ENCODE results near the gene PIP5K1B.
"Not testable (repeated sequence)": the region's sequence is repeated elsewhere in the genome, so short reads cannot be mapped to it uniquely, and the experiment has no call there.

The PIP5K1B gene

DNA sequence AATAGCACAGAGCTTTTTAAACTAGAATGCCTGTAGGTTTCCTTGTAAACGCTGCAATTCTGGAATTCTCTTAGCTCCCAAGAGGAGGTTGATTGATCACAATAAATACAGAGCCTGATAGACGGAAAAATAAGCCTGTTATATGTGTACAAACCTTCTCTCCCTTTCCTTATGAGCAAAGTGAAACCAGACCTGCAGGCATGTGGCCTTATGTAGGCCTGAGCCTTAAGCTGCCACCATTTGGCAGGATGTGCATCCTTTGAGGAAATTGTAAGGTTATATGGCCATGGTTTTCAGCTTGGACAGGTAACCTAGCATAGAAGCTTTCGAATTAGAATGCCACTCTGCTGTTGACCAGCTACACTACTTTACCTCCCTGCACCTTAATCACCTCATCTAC lies 259.7 kb downstream of the PIP5K1B start:
- no peak for DNase-seq

DNA sequence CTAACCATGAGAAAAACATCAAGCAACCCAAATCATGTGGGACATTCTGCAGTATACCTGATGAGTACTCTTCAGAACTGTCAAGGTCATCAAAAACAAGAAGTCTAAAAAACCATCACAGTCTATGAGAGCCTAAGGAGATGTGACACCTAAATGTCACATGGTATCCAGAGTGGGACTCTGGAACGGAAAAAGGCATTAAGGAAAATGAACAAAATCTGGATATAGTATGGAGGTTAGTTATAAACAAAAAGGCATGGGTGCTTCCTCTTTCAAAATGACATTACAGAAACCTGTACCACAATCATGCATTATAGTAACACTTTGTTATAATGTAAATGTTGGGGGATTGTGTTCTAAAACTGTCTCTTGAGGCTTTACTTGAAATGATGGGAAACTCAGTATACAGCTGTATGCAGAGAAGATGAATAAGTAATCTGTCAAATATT lies 261.5 kb downstream of the PIP5K1B start:
- DNase-seq, result no peak

DNA sequence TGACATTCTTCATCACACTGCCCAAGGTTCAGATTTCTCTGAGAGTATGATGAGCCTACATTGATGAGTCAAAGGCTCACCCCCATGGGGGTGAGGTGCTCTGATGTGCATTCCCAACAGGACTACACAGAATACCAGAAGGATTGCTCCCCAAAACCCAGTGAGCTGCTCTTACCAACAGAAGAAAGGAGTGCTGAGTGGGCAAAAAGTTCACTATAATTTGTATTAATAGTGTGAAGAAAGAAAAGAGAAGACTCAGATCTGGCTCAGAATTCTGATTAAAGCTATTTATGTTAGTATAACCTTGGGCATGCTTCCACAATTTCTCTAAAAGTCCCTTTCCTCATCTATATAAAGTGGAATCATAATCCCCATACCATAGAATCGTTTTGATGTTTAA lies 262.8 kb downstream of the PIP5K1B start:
- DNase-seq, result no peak

DNA sequence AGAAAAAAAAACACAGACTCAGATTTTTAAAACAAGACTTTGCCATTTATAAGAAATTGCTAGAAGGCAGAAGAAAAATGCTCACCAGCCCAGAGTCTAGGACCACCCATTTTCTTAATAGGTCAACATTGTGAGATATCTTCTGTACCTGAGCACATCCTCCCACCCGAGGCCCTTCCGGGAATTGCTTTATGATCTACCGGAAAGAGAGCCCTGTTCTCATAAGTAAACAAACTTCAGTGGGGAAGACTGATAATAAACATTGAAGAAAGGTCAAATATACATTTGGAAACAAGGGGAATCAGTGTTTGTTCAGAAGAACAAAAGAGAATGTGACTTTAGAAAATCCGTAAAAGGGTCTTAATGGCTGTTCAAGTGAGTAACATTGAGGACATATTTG lies 264.5 kb downstream of the PIP5K1B start:
- DNase-seq, result no peak

DNA sequence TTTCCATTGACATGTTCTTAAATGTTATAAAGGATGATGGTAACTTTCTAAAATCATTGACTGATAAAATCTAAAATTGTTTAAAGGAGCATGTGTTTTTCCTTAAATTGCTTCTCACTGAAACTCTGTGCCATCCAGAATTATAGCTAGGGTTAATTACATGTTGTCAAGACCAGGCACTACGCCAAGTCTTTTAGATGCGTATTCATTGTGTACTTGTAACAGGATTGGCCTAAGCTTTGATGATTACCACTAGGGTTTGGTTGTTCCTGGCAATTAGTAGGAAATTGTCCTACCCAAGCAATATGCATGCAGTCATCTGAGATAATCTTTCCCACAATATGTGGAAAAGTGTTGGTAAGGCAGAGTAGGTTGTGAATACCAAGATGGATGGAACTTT lies 265.1 kb downstream of the PIP5K1B start:
- no peak for DNase-seq

DNA sequence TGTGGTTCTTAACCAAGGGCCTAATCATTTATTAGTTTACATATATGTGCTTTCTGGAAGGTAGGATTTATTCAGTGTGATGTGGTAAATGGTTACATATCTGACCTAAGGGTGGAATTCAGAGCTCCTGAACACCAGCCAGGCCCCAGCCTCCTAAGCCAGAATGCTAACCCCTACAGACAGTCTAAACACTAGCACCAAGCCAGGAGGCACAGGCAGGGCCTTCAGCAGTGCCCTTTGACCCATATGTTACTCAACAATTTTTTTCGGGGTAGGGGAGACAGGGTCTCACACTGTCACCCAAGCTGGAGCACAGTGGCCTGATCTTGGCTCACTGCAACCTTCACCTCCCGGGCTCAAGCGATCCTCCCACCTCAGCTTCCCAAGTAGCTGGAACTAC lies 268.6 kb downstream of the PIP5K1B start:
- no peak for DNase-seq

DNA sequence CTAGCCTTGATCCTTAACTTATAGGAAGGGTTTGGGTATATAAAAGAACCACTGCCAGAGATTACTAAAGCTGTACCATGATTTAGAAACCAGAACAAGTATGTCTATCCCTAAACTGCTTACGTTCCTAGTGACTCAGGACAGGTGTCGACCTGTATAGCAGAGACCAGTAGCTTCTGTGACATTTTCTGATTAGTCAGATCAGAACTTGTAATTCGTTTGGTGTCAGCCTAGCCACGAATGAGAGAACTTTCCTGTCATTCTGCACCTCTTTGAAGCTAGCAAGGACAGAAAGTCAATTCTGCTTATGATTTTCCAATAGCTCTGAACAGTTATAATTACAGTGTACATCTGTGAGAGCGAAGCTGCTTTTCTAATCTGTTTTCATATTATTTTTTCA lies 269.4 kb downstream of the PIP5K1B start:
- DNase-seq, result no peak

DNA sequence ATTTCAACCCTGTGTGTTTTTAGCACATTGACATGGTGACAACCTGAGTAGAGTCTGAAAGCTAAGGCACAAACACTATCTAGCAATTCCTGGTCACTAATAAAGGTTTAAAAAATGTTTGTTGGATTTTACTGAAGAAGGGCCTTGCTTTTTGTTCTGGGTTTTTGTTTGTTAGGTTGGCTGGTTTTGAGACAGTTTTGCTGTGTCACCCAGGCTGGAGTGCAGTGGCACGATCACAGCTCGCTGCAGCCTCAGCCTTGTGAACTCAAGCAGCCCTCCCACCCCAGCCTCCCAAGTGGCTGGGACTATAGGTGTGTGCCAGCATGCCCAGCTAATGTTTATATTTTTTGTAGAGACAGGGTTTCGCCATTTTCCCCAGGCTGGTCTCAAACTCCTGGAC lies 269.9 kb downstream of the PIP5K1B start:
- no peak for DNase-seq

DNA sequence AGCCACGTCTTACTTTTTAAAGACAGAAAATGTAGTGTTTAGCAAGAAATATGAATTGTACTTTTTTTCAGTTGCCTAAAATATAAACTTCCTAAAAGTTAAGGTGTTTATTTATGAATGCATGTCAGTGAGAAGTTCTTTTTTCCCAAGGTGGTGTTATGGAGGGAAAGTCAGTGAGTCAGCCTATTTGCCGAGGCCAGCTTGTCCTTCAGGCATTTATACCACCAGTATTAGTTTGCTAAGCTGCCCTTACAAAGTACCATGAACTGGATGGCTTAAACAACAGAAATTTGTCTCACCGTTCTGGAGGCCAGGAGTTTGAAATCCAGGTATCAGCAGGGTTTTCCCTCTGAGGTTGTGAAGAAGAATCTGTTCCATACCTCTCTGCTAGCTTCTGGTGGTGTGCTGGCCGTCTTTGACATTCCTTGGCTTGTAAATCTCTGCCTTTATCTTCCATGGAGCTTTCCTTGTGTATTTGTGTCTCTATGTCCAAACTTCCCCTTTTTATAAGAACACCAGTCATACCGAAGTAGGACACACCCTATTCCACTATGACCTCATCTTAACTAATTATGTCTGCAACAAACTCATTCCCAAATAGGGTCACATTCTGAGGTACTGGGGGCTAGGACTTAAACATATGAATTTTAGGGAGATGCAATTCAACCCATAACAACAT lies 270.5 kb downstream of the PIP5K1B start:
- no peak for DNase-seq

DNA sequence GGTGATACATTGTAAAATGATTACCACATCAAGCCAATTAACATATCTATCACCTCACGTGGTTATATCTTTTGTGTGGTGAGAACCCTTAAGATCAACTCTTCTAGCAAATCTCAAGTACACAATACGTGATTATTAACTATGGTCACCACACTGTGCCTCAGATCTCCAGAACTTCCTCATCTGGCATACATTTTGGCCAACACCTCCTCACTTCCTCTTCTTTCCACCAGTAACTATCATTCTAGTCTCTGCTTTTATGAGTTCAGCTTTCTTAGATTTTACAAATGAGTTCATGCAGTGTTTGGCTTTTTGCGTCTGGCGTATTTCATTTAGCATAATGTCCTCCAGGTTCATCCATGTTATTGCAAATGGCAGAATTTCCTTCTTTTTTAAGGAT lies 273.0 kb downstream of the PIP5K1B start:
- no peak for DNase-seq

DNA sequence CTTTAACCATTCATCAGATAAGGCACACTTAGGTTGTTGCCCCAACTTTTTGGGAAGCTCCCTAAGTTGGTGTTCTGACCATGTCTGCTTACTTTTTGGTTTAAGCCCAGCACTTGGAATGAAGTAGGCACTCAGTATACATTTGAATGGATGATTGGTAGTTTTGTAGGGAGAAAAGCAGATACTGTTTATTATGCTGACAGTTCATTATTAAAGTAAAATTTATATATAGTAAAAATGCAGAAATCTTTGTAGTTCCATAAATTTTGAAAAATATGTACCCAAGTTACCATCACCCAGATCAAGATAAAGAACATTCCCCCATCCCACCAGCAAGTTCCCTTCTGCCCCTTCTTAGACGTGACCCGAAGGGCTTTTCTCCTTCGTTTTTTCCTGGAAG lies 273.5 kb downstream of the PIP5K1B start:
- no peak for DNase-seq

DNA sequence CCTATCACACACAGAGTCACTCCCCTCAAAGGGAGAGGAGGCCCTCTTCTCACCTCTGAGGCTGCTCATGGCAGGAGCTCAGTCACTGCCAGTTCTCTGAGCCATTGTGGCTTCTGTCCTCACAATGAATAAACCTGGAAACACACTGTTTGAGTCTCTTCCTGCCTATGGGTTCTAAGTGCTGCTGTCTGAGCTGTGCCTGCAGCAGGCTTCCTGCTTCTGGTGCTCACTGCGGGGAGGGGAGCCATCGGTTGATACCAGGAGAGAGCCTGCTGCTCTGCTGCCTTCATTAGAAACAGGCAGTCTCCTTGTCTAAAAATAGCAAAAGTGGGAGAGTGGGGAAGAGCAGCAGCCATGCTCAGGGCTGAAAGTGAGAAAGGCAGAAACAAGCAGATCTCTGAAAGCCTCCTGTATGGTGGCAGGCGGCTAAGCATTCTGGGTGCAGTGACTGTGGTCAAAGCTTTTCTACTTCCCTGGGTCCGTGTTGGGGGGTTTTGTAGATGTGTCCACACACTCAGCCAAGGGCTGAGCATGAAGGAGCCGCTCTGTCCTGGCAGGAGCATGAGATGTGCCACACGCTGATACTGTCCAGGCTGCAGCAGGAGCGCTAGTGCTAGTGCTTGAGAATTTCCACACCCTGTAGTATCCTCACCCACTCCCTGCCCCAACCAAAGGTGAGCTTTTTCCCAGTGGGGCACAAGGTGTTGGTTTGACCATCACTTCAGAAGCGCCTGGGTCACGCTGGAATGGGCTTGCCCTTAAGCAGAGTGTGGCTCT lies 274.7 kb downstream of the PIP5K1B start:
- no peak for DNase-seq

DNA sequence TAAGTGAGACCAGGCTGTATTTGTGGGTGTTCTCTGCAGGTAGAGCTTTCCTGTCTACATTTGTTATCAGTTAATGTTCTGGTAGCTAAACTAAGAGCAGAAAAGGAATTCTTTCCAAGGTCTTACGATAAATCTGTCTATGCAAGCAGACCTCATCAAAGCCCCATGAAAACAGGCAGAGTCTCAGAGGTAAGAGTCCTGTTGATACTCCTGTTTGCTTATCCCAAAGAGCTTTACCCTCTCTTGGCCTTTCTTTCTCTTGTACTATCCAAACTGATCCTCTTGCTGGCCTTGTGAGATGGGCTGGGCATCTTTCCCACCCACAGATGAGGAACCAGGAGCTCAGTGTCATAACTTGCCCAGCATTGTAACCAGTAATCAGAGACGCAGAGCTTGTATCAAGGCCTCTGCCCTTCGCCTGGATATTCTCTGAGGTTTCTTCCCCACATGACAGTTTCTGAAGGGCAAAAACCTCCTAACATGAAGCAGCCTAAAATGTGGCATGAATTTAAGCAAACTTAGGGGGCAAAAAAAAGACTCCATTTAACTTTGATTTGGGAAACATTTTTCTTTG lies 275.4 kb downstream of the PIP5K1B start:
- DNase-seq, result no peak

DNA sequence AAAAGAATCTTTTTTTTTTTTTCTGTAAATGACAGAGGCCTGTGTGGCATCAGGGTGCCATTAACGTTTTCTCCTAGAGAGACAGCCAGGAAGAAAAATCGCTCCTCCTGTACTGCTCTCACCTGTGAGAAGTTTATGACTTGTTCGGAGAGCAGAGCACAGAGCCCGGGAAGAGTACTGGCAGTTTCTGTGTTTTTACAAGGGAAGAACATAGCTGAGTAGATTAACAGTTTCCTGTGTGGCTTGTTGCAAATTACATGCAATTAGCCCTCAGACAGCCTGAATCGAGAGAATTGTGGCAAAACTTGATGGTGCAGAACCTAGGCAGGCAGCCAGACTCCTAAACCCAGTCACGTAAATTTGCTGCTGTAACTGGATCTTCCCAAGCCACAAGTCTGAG lies 276.7 kb downstream of the PIP5K1B start:
- DNase-seq, result no peak

DNA sequence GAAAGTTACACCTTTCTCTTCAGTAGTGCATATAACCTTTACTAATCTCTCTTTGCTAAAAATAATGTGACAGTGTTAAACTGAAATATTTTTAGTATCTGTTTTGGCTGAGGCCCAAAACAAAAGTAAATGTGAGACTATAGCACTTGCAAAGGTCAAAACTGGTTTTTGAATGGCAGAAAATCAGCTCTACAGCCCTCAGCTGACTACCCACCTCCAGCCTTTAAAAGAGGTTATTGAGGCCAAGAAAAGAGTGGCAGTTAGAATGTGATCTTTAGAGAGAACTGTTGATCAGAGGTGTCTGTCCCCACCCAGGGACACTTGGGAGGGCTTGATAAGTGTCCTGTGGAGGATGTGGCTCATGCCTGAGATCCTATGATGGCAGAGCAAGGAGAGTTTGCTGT lies 278.0 kb downstream of the PIP5K1B start:
- DNase-seq, result no peak

DNA sequence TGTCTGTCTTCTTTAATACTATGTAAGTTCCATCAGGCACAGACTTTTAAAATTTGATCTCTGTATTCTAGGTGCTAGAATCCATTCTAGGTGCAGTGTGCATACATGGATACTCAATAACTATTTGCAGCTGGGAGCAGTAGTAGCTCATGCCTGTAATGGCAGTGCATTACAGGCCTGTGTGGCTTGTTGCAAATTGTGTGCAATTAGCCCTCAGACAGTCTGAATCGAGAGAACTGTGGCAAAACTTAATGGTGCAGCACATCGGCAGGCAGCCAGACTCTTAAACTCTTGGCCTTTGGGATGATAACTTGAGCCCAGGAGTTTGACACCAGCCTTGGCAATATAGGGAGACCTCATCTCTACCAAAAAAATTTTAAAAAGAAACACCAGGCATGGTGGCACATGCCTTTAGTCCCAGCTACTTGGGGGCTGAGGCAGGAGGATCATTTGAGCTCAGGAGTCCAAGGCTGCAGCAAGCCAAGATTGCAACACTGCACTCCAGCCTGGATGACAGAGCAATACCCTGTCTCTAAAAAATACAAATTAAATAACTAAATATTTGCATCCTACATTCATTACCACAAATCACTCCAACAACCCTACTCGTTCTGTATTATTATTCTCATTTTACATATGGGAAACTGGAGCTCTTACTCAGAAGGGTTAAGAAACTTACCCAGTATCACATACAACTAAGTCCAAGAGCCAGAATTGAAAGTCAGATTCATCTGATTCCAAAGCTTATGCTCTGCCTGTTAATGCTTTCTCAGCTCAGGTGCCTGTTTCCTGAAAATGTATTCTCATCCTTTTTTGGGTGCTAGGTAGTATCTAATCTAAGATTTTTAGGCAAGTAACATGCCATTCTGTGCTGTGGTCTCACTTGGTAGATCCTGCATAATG lies 278.7 kb downstream of the PIP5K1B start:
- no peak for DNase-seq

DNA sequence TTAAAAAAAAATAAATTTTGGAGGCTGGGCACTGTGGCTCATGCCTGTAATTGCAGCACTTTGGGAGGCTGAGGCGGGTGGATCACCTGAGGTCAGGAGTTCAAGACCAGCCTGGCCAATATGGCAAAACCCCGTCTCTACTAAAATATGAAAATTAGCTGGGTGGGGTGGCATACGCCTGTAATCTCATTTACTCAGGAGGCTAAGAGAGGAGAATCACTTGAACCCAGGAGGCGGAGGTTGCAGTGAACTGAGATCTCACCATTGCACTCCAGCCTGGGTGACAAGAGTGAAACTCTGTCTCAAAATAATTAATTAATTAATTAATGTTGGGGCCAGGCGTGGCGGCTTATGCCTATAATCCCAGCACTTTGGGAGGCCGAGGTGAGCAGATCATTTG lies 281.9 kb downstream of the PIP5K1B start:
- not testable (repeated sequence) for DNase-seq

DNA sequence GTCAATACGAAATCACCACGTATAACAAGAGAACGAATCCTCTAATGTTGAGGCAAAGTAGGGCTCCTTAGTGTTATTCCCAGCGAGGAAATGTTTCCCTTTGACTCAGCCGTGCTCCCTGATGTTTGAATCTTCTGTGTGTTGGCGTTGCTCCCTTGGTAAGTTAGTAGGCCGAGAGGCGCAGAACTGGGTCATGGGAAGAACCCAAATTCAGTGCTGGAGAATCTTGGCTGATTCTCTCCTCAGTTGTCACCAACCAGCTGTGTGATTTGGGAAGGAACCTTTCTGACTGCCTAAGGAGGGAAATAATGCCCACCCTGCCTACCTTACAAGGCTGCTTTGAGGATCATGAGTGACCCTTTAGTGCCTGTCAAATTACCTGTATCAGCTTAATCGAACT lies 286.4 kb downstream of the PIP5K1B start:
- DNase-seq, result no peak

DNA sequence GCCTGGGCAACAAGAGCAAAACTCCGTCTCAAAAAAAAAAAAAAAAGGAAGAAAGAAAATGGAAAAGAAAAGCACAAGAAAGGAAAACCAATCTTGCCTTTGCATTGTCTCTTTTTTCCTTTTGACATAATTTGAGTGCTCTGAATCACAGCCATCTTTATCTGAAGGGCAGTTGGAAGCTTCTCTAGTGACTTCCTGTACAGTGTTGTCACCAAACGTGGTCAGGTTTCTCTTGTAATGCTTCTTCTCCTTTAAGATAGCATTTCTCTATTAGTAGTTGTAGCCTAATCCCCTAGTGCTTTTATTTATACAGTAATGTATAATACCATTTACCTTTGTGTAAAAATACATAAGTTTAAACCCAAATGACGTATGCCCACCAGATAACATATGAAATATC lies 290.7 kb downstream of the PIP5K1B start:
- DNase-seq, result no peak

DNA sequence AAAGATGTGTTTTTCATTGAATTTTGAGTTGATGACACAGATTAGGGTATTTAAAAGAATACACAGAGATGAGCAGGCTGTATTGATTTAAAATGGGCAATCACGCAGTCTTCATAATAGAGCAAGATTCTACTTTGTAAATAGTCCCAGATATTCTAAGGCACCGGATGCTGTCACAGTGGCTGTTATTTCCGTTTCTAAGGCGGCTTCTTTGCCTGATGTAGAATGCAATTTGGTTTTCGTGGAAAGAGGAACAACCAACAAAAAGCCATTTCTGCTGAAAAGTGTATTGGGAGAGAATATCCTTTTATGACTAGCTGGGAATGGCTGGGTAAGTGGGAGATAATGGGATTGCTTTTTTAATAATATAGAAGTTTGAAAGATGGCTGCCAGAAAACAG lies 291.4 kb downstream of the PIP5K1B start:
- peak; percentile 41 for DNase-seq

DNA sequence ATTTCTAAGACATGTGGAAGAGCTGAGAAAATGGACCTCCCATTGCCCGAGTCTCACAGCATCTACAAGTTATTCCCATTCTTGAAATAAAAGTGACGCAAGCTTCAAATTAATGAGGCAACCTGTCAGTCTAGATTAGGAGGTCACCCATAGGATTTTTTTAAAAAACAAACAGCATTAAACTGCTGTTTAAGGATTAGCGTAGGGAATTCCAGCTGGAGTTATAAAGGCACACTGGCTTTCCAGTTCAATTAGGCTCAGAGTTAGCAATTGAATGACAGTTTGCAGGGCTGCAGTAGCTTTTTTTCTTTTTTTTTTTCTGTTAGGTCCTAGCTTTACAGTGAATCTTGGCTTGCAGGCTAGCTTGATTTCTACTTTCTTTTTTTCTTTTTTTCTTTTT lies 292.6 kb downstream of the PIP5K1B start:
- DNase-seq, result peak; percentile 94

DNA sequence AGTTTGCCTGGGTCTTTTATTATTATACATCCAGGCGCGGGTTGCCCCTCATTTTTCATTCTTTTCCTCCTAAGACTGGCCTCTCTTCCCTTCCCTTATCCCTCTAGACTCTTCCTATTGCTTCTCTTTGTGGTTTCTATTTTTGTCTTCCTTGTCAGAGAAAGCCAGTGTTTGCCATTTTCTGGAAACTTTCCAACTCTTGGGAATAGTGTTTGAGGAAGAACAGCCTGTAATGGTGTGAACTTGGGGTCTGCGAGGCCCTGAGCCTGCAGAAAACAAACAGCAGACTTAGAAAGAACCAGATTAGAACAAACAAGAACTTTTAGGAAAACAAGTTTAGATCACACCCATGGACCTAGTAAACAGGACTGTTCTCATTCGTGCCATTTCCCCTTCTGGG lies 293.3 kb downstream of the PIP5K1B start:
- DNase-seq, result peak; percentile 42

DNA sequence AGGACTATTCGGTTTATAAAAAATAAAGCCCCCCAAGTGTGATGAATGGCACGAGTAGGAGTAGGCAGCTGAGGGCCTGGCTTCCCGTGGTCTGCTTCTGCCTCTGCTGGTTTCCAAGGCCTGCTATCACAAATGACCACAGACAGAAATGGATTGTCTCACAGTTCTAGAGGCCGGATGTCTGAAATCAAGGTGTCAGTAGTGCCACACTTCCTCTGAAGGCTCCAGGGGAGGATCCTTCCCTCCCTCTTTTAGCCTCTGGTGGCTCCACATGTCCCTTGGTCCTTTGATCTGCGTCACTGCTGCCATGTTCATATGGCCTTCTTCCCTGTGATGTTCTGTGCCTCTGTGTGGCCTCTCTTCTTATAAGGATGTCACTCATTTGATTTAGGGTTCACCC lies 293.8 kb downstream of the PIP5K1B start:
- no peak for DNase-seq

All from eye (tissue), 1 donor.